NOMO-1 treated with dmso at 0.1 percent for 144 hours (cell line): ENCODE results near the gene SP3.

ENCODE experiments used
- DNase-seq: peaks from one replicate; lab custom pipeline; 2025; ENCODE audit not compliant: unreplicated experiment; lab: John Stamatoyannopoulos, UW

SP3 gene

GRCh38 chr2:173997269-173997668 is 32.1 kb upstream of the SP3 start:
- peak; percentile 95 for DNase-seq

GRCh38 chr2:173996766-173997165 is 31.6 kb upstream of the SP3 start:
- DNase-seq: no peak

GRCh38 chr2:173993459-173993858 is 28.3 kb upstream of the SP3 start:
- DNase-seq: no peak

GRCh38 chr2:173991856-173992588 is 26.8 kb upstream of the SP3 start:
- no peak for DNase-seq

GRCh38 chr2:173990970-173991819 is 26.0 kb upstream of the SP3 start:
- no peak for DNase-seq

GRCh38 chr2:173990245-173990644 is 25.1 kb upstream of the SP3 start:
- DNase-seq: no peak

GRCh38 chr2:173989884-173990215 is 24.7 kb upstream of the SP3 start:
- DNase-seq: no peak

GRCh38 chr2:173989160-173989883 is 24.1 kb upstream of the SP3 start:
- no peak for DNase-seq

- DNase-seq: no peak
These were observed 21.6 kb upstream of the SP3 start for GRCh38 chr2:173986805-173987204.

GRCh38 chr2:173985605-173985992 is 20.4 kb upstream of the SP3 start:
- DNase-seq: no peak

- DNase-seq: no peak
These were observed 19.9 kb upstream of the SP3 start for GRCh38 chr2:173984866-173985604.

- DNase-seq: no peak
These were observed 18.3 kb upstream of the SP3 start for GRCh38 chr2:173983391-173983871.

- no peak for DNase-seq
These were observed 17.7 kb upstream of the SP3 start for GRCh38 chr2:173982918-173983317.

- DNase-seq: no peak
These were observed 17.1 kb upstream of the SP3 start for GRCh38 chr2:173982182-173982714.

GRCh38 chr2:173981520-173981919 is 16.3 kb upstream of the SP3 start:
- no peak for DNase-seq

- DNase-seq: no peak
These were observed 14.7 kb upstream of the SP3 start for GRCh38 chr2:173979751-173980351.

GRCh38 chr2:173978447-173978846 is 13.3 kb upstream of the SP3 start:
- no peak for DNase-seq

- no peak for DNase-seq
These were observed 7.5 kb upstream of the SP3 start for GRCh38 chr2:173972636-173973035.

- DNase-seq: no peak
These were observed 7.0 kb upstream of the SP3 start for GRCh38 chr2:173972165-173972564.

GRCh38 chr2:173970516-173970924 is 5.3 kb upstream of the SP3 start:
- no peak for DNase-seq
